Measurements from ENCODE around the gene PAQR5.

DNA sequence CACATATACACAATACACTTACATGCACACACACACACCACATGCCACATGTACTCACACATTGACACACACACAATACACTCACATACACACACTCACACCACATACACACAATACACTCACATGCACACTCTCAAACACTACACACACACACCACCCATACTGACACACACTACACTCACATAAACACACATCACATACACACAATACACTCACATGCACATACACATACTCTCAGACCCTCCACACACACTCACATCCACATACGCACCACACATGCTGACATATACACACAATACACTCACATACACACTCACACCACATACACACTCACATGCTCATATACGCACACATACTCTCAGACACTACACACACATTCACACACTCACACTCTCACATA lies 87.1 kb downstream of the PAQR5 start:
- TF ChIP-seq, protein P1, sequence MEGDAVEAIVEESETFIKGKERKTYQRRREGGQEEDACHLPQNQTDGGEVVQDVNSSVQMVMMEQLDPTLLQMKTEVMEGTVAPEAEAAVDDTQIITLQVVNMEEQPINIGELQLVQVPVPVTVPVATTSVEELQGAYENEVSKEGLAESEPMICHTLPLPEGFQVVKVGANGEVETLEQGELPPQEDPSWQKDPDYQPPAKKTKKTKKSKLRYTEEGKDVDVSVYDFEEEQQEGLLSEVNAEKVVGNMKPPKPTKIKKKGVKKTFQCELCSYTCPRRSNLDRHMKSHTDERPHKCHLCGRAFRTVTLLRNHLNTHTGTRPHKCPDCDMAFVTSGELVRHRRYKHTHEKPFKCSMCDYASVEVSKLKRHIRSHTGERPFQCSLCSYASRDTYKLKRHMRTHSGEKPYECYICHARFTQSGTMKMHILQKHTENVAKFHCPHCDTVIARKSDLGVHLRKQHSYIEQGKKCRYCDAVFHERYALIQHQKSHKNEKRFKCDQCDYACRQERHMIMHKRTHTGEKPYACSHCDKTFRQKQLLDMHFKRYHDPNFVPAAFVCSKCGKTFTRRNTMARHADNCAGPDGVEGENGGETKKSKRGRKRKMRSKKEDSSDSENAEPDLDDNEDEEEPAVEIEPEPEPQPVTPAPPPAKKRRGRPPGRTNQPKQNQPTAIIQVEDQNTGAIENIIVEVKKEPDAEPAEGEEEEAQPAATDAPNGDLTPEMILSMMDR (IDR thresholded peaks at IDR 0.05), result no peak
- TF ChIP-seq POLR2A (IDR thresholded peaks at IDR 0.05), result no peak
